OCI-LY3 (cell line): ENCODE data around the gene NLK.
"Not testable (repeated sequence)": the region's sequence is repeated elsewhere in the genome, so short reads cannot be mapped to it uniquely, and the experiment has no call there.

Source experiments
- H2AFZ ChIP-seq: fragments of 200-600, 300-600 bp; shearing (Covaris generic); 2 replicates; pipeline ENCODE4 v1.6.0; 2014; ENCODE audit warnings: antibody characterized with exemption, low read depth, low read length
- H3K27ac ChIP-seq: fragments of 200-600, 300-600 bp; sonication (generic); 2 replicates; pipeline ENCODE4 v1.5.1; 2014; ENCODE audit warnings: mild to moderate bottlenecking, low read length, moderate library complexity, mixed read lengths
- H3K27me3 ChIP-seq: fragments of 200-600, 300-600 bp; sonication (generic); 2 replicates; pipeline ENCODE4 v1.6.1; 2014; ENCODE audit warnings: low read depth, low read length, mixed read lengths
- H3K36me3 ChIP-seq: fragments of 200-600, 300-600 bp; sonication (generic); replicated peaks from 2 replicates; pipeline ENCODE3; 2014; ENCODE audit warnings: low read depth, low read length, mixed read lengths
- H3K4me1 ChIP-seq: fragments of 300-600, 200-600 bp; sonication (generic); 2 replicates; pipeline ENCODE4 v1.6.1; 2014; ENCODE audit warnings: low read length, mixed read lengths
- H3K4me2 ChIP-seq: fragments of 200-600, 300-600 bp; sonication (generic); 2 replicates; pipeline ENCODE4 v1.6.1; 2014; ENCODE audit warnings: low read length, mixed read lengths
- H3K4me3 ChIP-seq: fragments of 300-600, 200-600 bp; sonication (generic); 2 replicates; pipeline ENCODE4 v1.5.1; 2014; ENCODE audit warnings: antibody characterized with exemption, mild to moderate bottlenecking, low read length, moderate library complexity
- H3K79me2 ChIP-seq: fragments of 300-600, 200-600 bp; shearing (Covaris generic); 2 replicates; pipeline ENCODE4 v1.6.1; 2014; ENCODE audit warnings: mild to moderate bottlenecking, low read length, mixed read lengths
- H3K9ac ChIP-seq: fragments of 300-600, 200-600 bp; shearing (Covaris generic); 2 replicates; pipeline ENCODE4 v1.6.0; 2014; ENCODE audit warnings: mild to moderate bottlenecking, low read length, moderate library complexity
- H3K9me3 ChIP-seq: fragments of 200-600, 300-600 bp; shearing (Covaris generic); 2 replicates; pipeline ENCODE4 v1.6.1; 2014; ENCODE audit warnings: low read length, mixed read lengths; ENCODE audit not compliant: insufficient read depth
- H4K20me1 ChIP-seq: fragments of 200-600, 300-600 bp; sonication (generic); 2 replicates; pipeline ENCODE4 v1.6.1; 2016; ENCODE audit warnings: low read length, mixed read lengths; ENCODE audit not compliant: insufficient read depth
- CTCF ChIP-seq: fragments of 200-600, 300-600 bp; sonication (generic); IDR thresholded peaks from 2 replicates; pipeline ENCODE4 v1.5.1; 2014; ENCODE audit warnings: antibody characterized with exemption, low read length, low read depth
- EZH2phosphoT487 ChIP-seq: fragments of 200-600 bp; shearing (Covaris generic); IDR thresholded peaks from 2 replicates; pipeline ENCODE4 v1.6.1; 2018; ENCODE audit warnings: antibody characterized with exemption, mixed run types, low read depth

Gene NLK

GRCh38 chr17:28151001-28151400, 108.5 kb downstream of the NLK start:
- Histone ChIP-seq H2AFZ (no peak overlapping the region), H3K36me3 (no peaks in the 10 kb centered on the region), H3K27me3 (no peaks in the 10 kb centered on the region), H3K79me2 (no peaks in the 10 kb centered on the region), H3K4me2 (no peak overlapping the region), H3K4me3 (no peak overlapping the region), H3K9ac (no peak overlapping the region), H3K4me1 (no peaks in the 10 kb centered on the region), H4K20me1 (no peaks in the 10 kb centered on the region), H3K27ac (no peak overlapping the region), H3K9me3 (no peaks in the 10 kb centered on the region)
- TF ChIP-seq CTCF = no peak
- no peak for TF ChIP-seq EZH2phosphoT487

- Histone ChIP-seq H2AFZ (no peak overlapping the region), H3K27ac (no peak overlapping the region), H3K27me3 (no peaks in the 10 kb centered on the region), H3K9me3 (no peaks in the 10 kb centered on the region), H3K4me1 (no peaks in the 10 kb centered on the region), H3K4me3 (no peak overlapping the region), H3K79me2 (no peaks in the 10 kb centered on the region), H4K20me1 (no peaks in the 10 kb centered on the region), H3K36me3 (no peaks in the 10 kb centered on the region), H3K9ac (no peak overlapping the region), H3K4me2 (no peak overlapping the region)
- TF ChIP-seq CTCF (no peak), EZH2phosphoT487 (no peak)
These were observed 111.7 kb downstream of the NLK start for GRCh38 chr17:28154214-28154613.

- H3K4me1 ChIP-seq, H3K4me2 ChIP-seq, H3K9me3 ChIP-seq, H2AFZ ChIP-seq, H3K36me3 ChIP-seq, H3K27ac ChIP-seq, H3K4me3 ChIP-seq, H3K9ac ChIP-seq, H4K20me1 ChIP-seq, H3K79me2 ChIP-seq, H3K27me3 ChIP-seq: not testable (repeated sequence)
These were observed 112.9 kb downstream of the NLK start for GRCh38 chr17:28155405-28155804.

- no peak overlapping the region for H3K4me2 ChIP-seq
- H3K4me1 ChIP-seq = no peaks in the 10 kb centered on the region
- H3K79me2 ChIP-seq = no peaks in the 10 kb centered on the region
- H3K36me3 ChIP-seq = no peaks in the 10 kb centered on the region
- H2AFZ ChIP-seq = no peak overlapping the region
- H3K27ac ChIP-seq = no peak overlapping the region
- H3K9ac ChIP-seq = no peak overlapping the region
- TF ChIP-seq EZH2phosphoT487 = no peak
- no peak for TF ChIP-seq CTCF
- no peak overlapping the region for H3K4me3 ChIP-seq
- no peaks in the 10 kb centered on the region for H3K9me3 ChIP-seq
- H3K27me3 ChIP-seq = no peaks in the 10 kb centered on the region
- no peaks in the 10 kb centered on the region for H4K20me1 ChIP-seq
These were observed 116.5 kb downstream of the NLK start for GRCh38 chr17:28159004-28159403.

GRCh38 chr17:28159924-28160323, 117.4 kb downstream of the NLK start:
- TF ChIP-seq CTCF = no peak
- no peak for TF ChIP-seq EZH2phosphoT487
- Histone ChIP-seq H3K27me3 (no peaks in the 10 kb centered on the region), H3K4me2 (no peak overlapping the region), H3K9me3 (no peaks in the 10 kb centered on the region), H3K79me2 (no peaks in the 10 kb centered on the region), H3K36me3 (no peaks in the 10 kb centered on the region), H3K9ac (no peak overlapping the region), H3K4me3 (no peak overlapping the region), H3K27ac (no peak overlapping the region), H4K20me1 (no peaks in the 10 kb centered on the region), H2AFZ (no peak overlapping the region), H3K4me1 (peaks cover 4% of the 10 kb centered on the region; the same call in 1 of the 2 replicates)
